HCT116 (cell line): ENCODE data around the gene MYL3. TPM values are rescaled to one million over a fixed set of nuclear protein-coding genes. Genes with fewer than 3 reads are reported as not detected.

Source experiments
- ATAC-seq: fragments of 200-7000 bp; cut with Tn5 transposase; 2 replicates; pipeline ENCODE4 v1.9.1; 2020; ENCODE audit warnings: mild to moderate bottlenecking, moderate library complexity
- BruUV-seq: library from RNA; stranded (reverse); fragments of 400-500 nt; replicated peaks from 2 replicates; lab custom pipeline; 2021; lab: Mats Ljungman, UMichigan
- CTCF ChIA-PET: fragments of 300-600 bp; sonication (Branson Sonifier 250); formaldehyde crosslinking; loops from one replicate; lab custom pipeline; 2021; ENCODE audit warnings: antibody characterized with exemption; lab: Charles Lee
- POLR2A ChIA-PET: fragments of 300-600, 350-600 bp; sonication (Branson Sonifier 250); formaldehyde crosslinking; loops from one replicate; lab custom pipeline; 2021; ENCODE audit warnings: antibody characterized with exemption; lab: Charles Lee
- RAD21 ChIA-PET, 2 experiments: fragments of 300-600 bp; sonication (Branson Sonifier 250); formaldehyde crosslinking; loops; one replicate each; lab custom pipeline; 2023; ENCODE audit warnings: low total read pairs in 2 of 2; ENCODE audit not compliant: uncharacterized antibody in 2 of 2, unreplicated experiment in 2 of 2, low non-redundant PET in 1 of 2; lab: Charles Lee
- DNase-seq: peaks from one replicate; pipeline ENCODE4 v3.0.0-alpha.2; 2010; ENCODE audit warnings: low read depth, low spot score
- H2AFZ ChIP-seq: fragments of 200-600 bp; shearing (Covaris generic), sonication (generic); 2 replicates; pipeline ENCODE4 v1.6.1; 2017; ENCODE audit warnings: low read depth, mixed run types, mixed read lengths, antibody characterized with exemption, low read length; ENCODE audit not compliant: poor library complexity, severe bottlenecking
- H3K27ac ChIP-seq: 2 replicates; pipeline ENCODE4 v1.5.1; 2012; ENCODE audit warnings: low read depth, low read length
- H3K27me3 ChIP-seq: fragments of 200-600 bp; sonication (generic); 2 replicates; pipeline ENCODE4 v1.6.1; 2016; ENCODE audit warnings: mixed run types, low read length, mixed read lengths; ENCODE audit not compliant: insufficient read depth
- H3K36me3 ChIP-seq, 2 experiments: fragments of 200-500 bp in 1 of 2; fragments of 200-600 bp in 1 of 2; sonication (Bioruptor generic) in 1 of 2; sonication (generic) in 1 of 2; 2 replicates each; pipeline versions ENCODE4 v1.5.1 to v1.6.1; 2014 to 2016; ENCODE audit warnings: low read length in 2 of 2, inconsistent platforms in 1 of 2, mixed read lengths in 1 of 2, mixed run types in 1 of 2; ENCODE audit not compliant: insufficient read depth in 2 of 2, control insufficient read depth in 1 of 2
- H3K4me1 ChIP-seq, 2 experiments: fragments of 200-600 bp in 1 of 2; sonication (generic) in 1 of 2; 2 replicates each; pipeline versions ENCODE4 v1.5.1 to v1.6.1; 2012 to 2017; ENCODE audit warnings: low read length in 2 of 2, inconsistent platforms in 1 of 2, mild to moderate bottlenecking in 1 of 2, mixed read lengths in 1 of 2, mixed run types in 1 of 2, moderate library complexity in 1 of 2; ENCODE audit not compliant: insufficient read depth in 2 of 2, control insufficient read depth in 1 of 2
- H3K4me2 ChIP-seq: fragments of 200-600 bp; sonication (generic); 2 replicates; pipeline ENCODE4 v1.6.1; 2017; ENCODE audit warnings: mixed run types, low read length, mixed read lengths
- H3K4me3 ChIP-seq, 2 experiments: fragments of 200-600 bp in 1 of 2; sonication (generic) in 1 of 2; replicated peaks in 1 of 2; 2 replicates each; pipeline ENCODE4 v1.5.1; 2011 to 2016; ENCODE audit warnings: low read length in 2 of 2, control low read depth in 1 of 2, low read depth in 1 of 2, mild to moderate bottlenecking in 1 of 2, mixed read lengths in 1 of 2, mixed run types in 1 of 2
- H3K79me2 ChIP-seq: fragments of 200-600 bp; sonication (generic); 2 replicates; pipeline ENCODE4 v1.6.1; 2017; ENCODE audit warnings: mild to moderate bottlenecking, mixed run types, low read length, moderate library complexity, mixed read lengths; ENCODE audit not compliant: insufficient read depth
- H3K9ac ChIP-seq: fragments of 200-600 bp; sonication (generic); 2 replicates; pipeline ENCODE4 v1.6.1; 2016; ENCODE audit warnings: low read length, mixed read lengths
- H3K9me2 ChIP-seq: fragments of 200-600 bp; sonication (generic), shearing (Covaris generic); 2 replicates; pipeline ENCODE4 v1.6.1; 2017; ENCODE audit warnings: mixed run types, mild to moderate bottlenecking, moderate library complexity; ENCODE audit not compliant: insufficient read depth
- H3K9me3 ChIP-seq, 2 experiments: fragments of 200-500 bp in 1 of 2; fragments of 200-600 bp in 1 of 2; sonication (Bioruptor generic) in 1 of 2; sonication (generic) in 1 of 2; 2 replicates each; pipeline ENCODE4 v1.6.1; 2014 to 2017; ENCODE audit warnings: low read length in 2 of 2, mixed read lengths in 2 of 2, inconsistent platforms in 1 of 2, low read depth in 1 of 2, mild to moderate bottlenecking in 1 of 2, mixed run types in 1 of 2, moderate library complexity in 1 of 2; ENCODE audit not compliant: control insufficient read depth in 1 of 2, insufficient read depth in 1 of 2
- H4K20me1 ChIP-seq: fragments of 200-600 bp; sonication (generic), shearing (Covaris generic); 2 replicates; pipeline ENCODE4 v1.6.1; 2017; ENCODE audit warnings: mixed run types, mild to moderate bottlenecking, moderate library complexity; ENCODE audit not compliant: insufficient read depth
- MAX ChIP-seq: IDR thresholded peaks from 2 replicates; pipeline ENCODE4 v1.6.1; 2012
- POLR2A ChIP-seq: IDR thresholded peaks from 2 replicates; pipeline ENCODE4 v1.7.0; 2011; ENCODE audit warnings: borderline replicate concordance; ENCODE audit not compliant: insufficient read depth, insufficient read length; ENCODE audit errors: extremely low read depth
- SRF ChIP-seq: IDR thresholded peaks from 2 replicates; pipeline ENCODE4 v1.6.1; 2012; ENCODE audit warnings: low read depth
- intact Hi-C: fragments of 100-400 bp; cut with micrococcal nuclease; formaldehyde crosslinking; loops from 2 replicates; pipeline ENCODE4 v1.10.0; 2022
- total RNA-seq: library from RNA; stranded (reverse); gene quantifications from one replicate; pipeline ENCODE4 v1.2.1, GENCODE V29; 2021; ENCODE audit not compliant: unreplicated experiment

The MYL3 gene
- total RNA-seq, 1 experiment from 2014 or later, result not detected

GRCh38 chr3:46892285-46893145, 29.3 kb upstream of the MYL3 start:
- Histone ChIP-seq H3K9me2 (no peaks in the 10 kb centered on the region), H3K9me3 (no peaks in the 10 kb centered on the region), H3K27ac (no peak overlapping the region; the same call in 1 of the 2 replicates), H3K9ac (peak overlapping the region; percentile 36), H3K79me2 (no peaks in the 10 kb centered on the region), H3K4me3 (peak overlapping the region; percentile 32 to 48), H3K4me1 (peaks cover 0 to 13% of the 10 kb centered on the region in 2 experiments; a peak in 2 of 4 replicates), H3K27me3 (no peaks in the 10 kb centered on the region), H2AFZ (peak overlapping the region; percentile 61), H3K36me3 (no peaks in the 10 kb centered on the region), H4K20me1 (no peaks in the 10 kb centered on the region), H3K4me2 (peak overlapping the region; percentile 73)
- no TSS peak for BruUV-seq
- ATAC-seq (peak; percentile 89), DNase-seq (peak; percentile 24)
- CTCF ChIA-PET, result interaction anchor here (1.3 kb wide), 1 partner anchor 186 kb away, joined by 3 read pairs; no protein-coding TSS in a partner anchor
- intact Hi-C loops, result no loop called here
- RAD21 ChIA-PET, result interaction anchor here in 1 of 2 experiments (1.0 kb wide), 1 partner anchor 25 kb away, joined by 3 read pairs; no protein-coding TSS in a partner anchor
- TF ChIP-seq POLR2A, result no peak
- TF ChIP-seq MAX, result peak; percentile 53; the same call in 1 of the 2 replicates
- POLR2A ChIA-PET, result no interaction called here

GRCh38 chr3:46891132-46891531, 27.9 kb upstream of the MYL3 start:
- DNase-seq, result no peak
- ChIA-PET CTCF (interaction anchor here (1.1 kb wide), 1 partner anchor 433 kb away, joined by 4 read pairs; no protein-coding TSS in a partner anchor), POLR2A (no interaction called here)

More at GRCh38 chr3:46891132-46891531, 27.9 kb upstream of the MYL3 start:
- H3K9me2 ChIP-seq, result no peaks in the 10 kb centered on the region
- no peak for ATAC-seq
- no peaks in the 10 kb centered on the region for H3K9me3 ChIP-seq
- H3K27ac ChIP-seq, result no peak overlapping the region
- RAD21 ChIA-PET, result no interaction called here
- no peak overlapping the region for H3K9ac ChIP-seq
- H3K36me3 ChIP-seq, result no peaks in the 10 kb centered on the region
- intact Hi-C loops, result no loop called here
- H3K4me2 ChIP-seq, result no peak overlapping the region
- BruUV-seq, result no TSS peak
- no peak overlapping the region for H3K4me3 ChIP-seq
- no peaks in the 10 kb centered on the region for H3K27me3 ChIP-seq
- peaks cover 0 to 13% of the 10 kb centered on the region in 2 experiments; a peak in 2 of 4 replicates for H3K4me1 ChIP-seq
- H4K20me1 ChIP-seq, result no peaks in the 10 kb centered on the region
- no peak overlapping the region for H2AFZ ChIP-seq
- no peaks in the 10 kb centered on the region for H3K79me2 ChIP-seq
- no peak for TF ChIP-seq SRF
